Stimulated activated CD4-positive, alpha-beta T cell treated with anti-CD3 and anti-CD28 coated beads, TNF-alpha, amount 100 ng/mL, for 24 hours (primary cell): ENCODE data around the gene TMEM97.
"Not testable (repeated sequence)": the region's sequence is repeated elsewhere in the genome, so short reads cannot be mapped to it uniquely, and the experiment has no call there.

ENCODE experiments used
- DNase-seq, 3 experiments: peaks; one replicate each; pipeline ENCODE4 v3.0.0-alpha.2; 2020; ENCODE audit warnings: low read depth in 3 of 3

The TMEM97 gene

DNA sequence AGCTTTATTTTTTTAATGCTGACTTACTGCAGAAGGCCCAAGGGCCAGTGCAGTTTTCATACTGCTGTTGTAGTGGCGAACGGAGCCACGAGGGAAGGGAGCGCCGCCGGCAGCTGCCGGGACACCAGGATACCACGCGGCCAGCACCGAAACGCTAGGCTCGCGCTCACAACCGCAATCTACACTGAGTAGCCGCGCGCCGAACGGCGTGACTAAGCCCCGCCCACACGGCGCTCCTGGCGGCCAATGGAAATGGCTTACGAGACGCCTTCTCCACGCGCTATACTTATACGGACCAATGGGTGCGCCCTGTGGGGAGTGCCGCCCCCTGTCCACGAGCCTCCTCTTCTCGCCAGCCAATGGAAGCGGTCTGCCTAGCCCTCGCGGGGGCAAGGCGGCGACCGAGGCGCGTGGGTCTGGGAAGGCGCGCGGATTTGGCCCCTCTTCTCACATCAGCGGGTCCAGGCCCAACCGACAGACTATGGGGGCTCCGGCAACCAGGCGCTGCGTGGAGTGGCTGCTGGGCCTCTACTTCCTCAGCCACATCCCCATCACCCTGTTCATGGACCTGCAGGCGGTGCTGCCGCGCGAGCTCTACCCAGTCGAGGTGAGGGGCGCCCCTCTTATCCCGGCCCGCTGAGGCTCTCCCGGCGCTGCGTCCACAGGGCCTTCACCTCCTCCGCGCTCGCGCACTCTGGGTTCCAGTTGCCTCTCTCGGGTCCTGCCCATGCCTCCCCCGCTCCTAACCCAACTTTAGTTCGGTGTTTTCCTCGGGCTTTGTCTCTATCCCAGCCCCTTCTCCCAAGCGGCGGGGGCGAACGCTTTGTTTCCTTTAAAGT lies at the start of gene TMEM97:
Gene TMEM97 (plus strand): TSS at position 442 of the 839 bp plus-strand sequence. CDS start 40 bp downstream, at position 482.
- DNase-seq = peak; percentile 90 to 97 (median 94)

- DNase-seq = no peak
Measured at GRCh38 chr17:28270055-28270454, 48.9 kb upstream of the TMEM97 start.

DNA sequence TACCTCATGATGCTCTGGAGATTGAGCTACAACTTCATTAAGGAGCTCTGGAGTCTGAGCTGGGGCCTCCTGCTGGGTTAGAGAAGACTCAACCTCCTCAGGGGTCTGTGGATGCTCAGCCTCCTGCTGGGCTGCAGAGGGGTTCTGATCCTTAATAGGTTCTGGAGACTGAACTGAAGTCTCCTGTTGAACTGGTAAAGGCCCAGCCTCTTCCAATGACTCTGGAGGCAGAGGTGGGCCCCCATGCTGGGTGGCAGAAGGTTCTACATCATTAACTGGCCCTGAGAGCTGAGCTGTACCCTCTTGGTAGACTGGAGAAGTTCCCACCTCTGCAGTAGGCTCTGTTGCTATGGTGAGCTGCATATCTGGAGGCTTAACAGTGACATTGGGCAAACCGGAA lies 48.1 kb upstream of the TMEM97 start:
- DNase-seq = no peak

DNA sequence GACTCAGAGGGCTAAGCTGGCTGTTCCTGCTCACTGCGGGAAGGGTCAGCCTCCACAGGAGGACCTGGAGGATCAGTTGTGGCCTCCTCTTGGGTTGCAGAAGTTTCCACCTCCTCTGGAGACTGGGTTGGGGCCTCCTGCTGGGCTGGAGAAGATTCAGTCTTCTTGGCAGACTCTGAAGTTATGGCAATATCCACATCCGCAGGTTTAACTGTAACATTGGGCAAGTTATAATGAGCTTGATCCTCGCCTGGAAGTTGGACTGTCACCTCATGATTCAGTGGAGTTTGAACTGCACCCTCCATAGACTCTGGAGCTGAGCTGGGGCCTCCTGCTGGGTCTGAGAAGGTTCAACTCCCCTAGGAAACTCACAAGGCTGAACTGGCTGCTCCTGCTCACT lies 47.6 kb upstream of the TMEM97 start:
- no peak for DNase-seq

DNA sequence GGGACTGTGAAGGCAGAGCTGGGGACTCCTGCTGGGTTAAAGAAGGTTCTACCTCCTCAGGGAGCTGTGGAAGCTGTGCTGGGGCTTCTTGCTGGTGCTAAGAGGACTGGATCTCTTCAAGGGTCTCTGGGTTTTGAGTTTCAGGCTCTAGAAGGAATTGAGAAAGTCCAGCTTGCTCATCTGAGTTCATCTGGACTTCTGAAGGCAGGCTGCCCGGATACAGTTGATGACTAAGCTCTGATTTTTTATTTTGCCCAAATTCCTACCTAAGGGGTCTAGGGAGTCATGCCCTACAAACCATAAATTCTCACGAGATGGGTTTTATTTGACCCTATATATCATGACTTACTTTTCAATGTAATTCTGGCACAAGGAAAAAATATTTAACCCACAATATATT lies 46.8 kb upstream of the TMEM97 start:
- no peak for DNase-seq

DNA sequence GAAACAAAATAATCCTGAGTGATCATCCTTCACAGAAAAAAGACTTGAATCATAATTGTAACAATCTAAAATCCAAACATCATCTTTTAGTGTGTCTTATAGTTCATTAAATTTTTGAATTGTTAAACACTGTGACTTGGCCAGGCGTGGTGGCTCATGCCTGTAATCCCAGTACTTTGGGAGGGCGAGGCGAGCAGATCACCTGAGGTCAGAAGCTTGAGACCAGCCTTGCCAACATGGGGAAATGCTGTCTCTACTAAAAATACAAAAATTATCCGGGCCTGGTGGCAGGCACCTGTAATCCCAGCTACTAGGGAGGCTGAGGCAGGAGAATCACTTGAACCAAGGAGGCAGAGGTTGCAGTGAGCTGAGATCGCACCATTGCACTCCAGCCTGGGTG lies 45.7 kb upstream of the TMEM97 start:
- DNase-seq = not testable (repeated sequence)

- no peak for DNase-seq
Measured at GRCh38 chr17:28274591-28275265, 44.3 kb upstream of the TMEM97 start.

- no peak for DNase-seq
Measured at GRCh38 chr17:28276011-28276410, 43.0 kb upstream of the TMEM97 start.

- DNase-seq = no peak
Measured at GRCh38 chr17:28279411-28279810, 39.6 kb upstream of the TMEM97 start.

DNA sequence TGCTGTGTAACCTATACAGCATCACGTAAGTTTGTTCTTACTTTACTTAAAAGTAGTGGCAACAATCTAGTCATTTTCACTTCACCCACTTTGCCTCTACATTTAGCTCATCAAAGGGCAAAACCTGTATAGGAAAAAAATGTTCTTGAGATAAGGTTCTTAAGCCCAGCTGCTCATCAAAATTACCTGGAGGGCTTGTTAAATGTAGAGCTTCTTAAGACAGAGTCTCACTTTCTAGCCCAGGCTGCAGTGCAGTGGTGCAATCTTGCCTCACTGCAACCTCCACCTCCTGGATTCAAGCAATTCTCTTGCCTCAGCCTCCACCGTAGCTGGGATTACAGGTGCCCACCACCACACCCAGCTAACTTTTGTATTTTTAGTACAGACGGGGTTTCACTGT lies 38.2 kb upstream of the TMEM97 start:
- DNase-seq = no peak

- no peak for DNase-seq
Measured at GRCh38 chr17:28282596-28282995, 36.4 kb upstream of the TMEM97 start.

DNA sequence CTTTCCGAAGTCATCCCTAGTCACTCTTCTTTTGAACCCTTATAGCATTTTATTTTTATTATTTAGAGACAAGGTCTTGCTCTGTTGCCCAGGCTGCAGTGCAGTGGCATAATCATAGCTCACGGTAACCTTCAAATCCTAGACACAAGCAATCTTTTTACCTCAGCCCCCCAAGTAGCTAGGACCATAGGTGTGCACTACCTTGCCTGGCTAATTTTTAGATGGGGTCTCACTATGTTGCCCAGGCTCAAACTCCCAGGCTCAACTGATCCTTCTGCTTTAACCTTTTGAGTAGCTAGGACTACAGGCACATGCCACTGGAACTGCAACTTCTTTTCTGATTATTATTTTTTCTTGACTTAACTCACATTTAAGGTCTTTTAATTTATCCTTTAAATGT lies 33.0 kb upstream of the TMEM97 start:
- no peak for DNase-seq

GRCh38 chr17:28290703-28291102 lies 28.3 kb upstream of the TMEM97 start:
- DNase-seq = no peak

DNA sequence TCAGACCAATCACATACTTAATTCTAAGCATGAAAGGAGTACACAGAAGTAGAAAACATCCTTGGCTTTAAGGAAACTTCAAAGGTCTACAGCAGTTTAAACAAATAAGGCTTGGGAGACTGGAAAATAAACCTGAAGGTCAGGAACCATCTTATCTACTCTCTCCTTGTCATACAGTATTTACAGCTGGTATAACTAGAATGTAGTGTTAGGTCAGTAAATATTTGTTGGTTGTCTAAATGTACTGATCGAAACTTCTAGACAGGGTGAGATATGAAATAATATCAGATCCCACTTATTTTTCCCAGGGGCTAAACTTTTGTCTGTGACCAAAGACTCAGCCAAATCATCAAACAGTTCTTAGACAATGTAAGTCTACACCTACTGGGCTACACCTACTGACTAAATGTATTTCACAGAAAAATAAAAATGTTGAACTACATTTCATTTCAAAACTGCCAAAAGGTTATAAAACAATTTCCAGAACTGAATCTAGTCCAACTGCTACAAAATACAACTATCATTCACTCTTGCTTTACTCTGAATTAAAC lies 27.1 kb upstream of the TMEM97 start:
- no peak for DNase-seq

DNA sequence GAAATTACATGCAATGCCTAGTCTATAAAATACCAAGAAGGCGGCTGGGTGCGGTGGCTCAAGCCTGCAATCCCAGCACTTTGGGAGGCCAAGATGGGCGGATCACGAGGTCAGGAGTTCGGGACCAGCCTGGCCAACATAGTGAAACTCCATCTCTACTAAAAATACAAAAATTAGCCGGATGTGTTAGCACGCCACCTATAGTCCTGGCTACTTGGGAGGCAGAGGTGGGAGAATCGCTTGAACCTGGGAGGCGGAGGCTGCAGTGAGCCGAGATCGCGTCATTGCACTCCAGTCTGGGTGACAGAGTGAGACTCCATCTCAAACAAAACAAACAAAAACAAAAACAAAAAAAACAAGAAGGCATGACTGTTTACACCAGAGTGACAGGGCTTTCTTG lies 26.1 kb upstream of the TMEM97 start:
- DNase-seq = not testable (repeated sequence)

- no peak for DNase-seq
Measured at GRCh38 chr17:28293994-28294393, 25.0 kb upstream of the TMEM97 start.

GRCh38 chr17:28295677-28296578 lies 23.1 kb upstream of the TMEM97 start:
- no peak for DNase-seq

DNA sequence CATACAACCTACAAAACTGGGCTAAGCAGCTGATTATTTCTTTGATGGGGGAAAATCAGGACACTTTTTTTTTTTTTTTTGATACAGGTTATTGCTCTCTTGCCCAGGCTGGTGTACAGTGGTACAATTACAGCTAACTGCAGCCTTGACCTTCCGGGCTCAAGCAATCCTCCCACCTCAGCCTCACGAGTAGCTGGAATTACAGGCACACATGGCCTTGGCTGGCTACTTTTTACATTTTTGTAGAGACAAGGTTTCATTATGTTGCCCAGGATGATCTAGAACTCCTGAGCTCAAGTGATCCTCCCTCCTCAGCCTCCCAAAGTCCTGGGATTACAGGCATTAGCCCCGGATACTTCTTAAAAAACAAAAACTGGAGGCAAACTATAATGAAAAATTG lies 20.6 kb upstream of the TMEM97 start:
- DNase-seq = no peak

DNA sequence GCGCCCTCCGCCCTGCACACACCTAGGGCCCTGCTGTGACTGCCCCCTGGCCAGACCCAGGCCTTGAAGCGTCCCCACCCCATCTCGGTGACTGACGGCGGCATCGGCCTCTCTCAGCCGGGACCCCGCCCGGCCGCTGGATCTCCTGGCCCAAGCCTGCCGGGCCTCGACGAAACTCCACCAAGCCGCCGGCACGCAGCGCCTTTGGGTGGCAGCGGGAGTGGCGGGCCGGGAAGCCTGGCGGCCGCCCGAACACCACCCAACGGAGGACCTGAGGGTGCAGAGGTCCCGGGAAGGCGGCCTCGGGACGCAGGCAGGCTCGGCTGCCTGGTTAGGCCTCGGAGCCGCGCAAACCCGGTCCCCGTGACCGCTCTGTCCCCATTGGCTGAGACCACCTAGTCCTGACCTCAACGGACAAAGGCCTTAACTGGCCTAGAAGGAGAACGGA lies 12.0 kb upstream of the TMEM97 start:
- DNase-seq = no peak

- no peak for DNase-seq
Measured at GRCh38 chr17:28313841-28314240, 5.2 kb upstream of the TMEM97 start.

- DNase-seq = no peak
Measured at GRCh38 chr17:28315846-28316705, 2.9 kb upstream of the TMEM97 start.
